AG09319 (cell line): Measurements from ENCODE around the gene WAPL.

Source experiments
- DNase-seq: peaks from one replicate; pipeline ENCODE4 v3.0.0-alpha.2; 2010; ENCODE audit warnings: low read depth; ENCODE audit errors: extremely low read depth
- TF ChIP-seq, protein P1 (sequence below): IDR thresholded peaks from 2 replicates; pipeline ENCODE4 v1.5.1; 2011; ENCODE audit warnings: low read depth, mild to moderate bottlenecking, inconsistent platforms, low read length, moderate library complexity

Gene WAPL

DNA sequence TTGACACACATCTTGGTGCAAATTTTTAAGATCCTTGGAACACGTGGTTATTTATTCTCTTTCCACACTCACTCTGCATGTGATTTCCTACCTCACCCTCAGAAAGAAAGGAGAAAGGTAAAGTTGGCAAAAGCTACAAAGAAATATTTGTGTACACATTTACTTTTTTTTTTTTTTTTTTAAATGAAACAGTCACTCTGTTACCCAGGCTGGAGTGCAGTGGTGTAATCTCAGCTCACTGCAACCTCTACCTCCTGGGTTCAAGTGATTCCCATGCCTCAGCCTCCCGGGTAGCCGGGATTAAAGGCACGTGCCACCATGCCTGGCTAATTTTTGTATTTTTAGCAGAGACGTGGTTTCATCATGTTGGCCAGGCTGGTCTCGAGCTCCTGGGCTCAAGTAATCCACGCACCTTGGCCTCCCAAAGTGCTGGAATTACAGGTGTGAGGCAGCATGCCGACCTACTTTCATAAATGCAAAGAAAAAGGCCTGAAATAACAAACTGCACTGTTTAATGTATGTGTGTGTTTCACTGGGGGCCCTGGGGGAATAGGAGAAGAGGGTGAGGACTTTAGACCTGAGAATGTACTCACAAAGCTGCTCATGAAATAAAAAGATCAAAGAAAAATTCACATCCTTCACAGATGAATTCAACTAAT is 83.4 kb downstream of the WAPL start:
- no peak for DNase-seq
- TF ChIP-seq, protein P1, sequence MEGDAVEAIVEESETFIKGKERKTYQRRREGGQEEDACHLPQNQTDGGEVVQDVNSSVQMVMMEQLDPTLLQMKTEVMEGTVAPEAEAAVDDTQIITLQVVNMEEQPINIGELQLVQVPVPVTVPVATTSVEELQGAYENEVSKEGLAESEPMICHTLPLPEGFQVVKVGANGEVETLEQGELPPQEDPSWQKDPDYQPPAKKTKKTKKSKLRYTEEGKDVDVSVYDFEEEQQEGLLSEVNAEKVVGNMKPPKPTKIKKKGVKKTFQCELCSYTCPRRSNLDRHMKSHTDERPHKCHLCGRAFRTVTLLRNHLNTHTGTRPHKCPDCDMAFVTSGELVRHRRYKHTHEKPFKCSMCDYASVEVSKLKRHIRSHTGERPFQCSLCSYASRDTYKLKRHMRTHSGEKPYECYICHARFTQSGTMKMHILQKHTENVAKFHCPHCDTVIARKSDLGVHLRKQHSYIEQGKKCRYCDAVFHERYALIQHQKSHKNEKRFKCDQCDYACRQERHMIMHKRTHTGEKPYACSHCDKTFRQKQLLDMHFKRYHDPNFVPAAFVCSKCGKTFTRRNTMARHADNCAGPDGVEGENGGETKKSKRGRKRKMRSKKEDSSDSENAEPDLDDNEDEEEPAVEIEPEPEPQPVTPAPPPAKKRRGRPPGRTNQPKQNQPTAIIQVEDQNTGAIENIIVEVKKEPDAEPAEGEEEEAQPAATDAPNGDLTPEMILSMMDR, result no peak

- TF ChIP-seq, protein P1, result no peak
- DNase-seq, result no peak
These were observed 84.1 kb downstream of the WAPL start for GRCh38 chr10:86437447-86437846.

- TF ChIP-seq, protein P1, result no peak
- DNase-seq, result no peak
These were observed 84.6 kb downstream of the WAPL start for GRCh38 chr10:86436963-86437362.

- no peak for DNase-seq
- TF ChIP-seq, protein P1, result no peak
These were observed 86.9 kb downstream of the WAPL start for GRCh38 chr10:86434656-86435055.

DNA sequence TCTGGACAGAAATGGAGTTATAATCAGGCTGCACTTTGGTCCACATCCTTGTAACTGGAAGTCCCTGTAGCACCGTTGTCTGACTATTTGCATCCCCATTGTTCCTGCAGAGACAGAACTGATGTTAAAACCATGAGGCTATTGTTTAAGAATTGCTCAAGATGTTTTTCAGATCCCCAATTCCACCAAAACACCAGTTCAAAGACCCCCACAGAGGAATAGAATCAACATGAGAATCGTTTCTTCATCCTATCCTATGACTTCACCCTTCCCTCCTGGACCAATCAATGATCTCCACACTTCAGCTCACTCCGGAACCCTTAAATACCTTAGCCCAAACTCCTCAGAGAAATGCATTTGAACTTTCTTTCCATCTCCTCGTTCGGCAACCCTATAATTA is 97.9 kb downstream of the WAPL start:
- DNase-seq, result no peak
- TF ChIP-seq, protein P1, result no peak

DNA sequence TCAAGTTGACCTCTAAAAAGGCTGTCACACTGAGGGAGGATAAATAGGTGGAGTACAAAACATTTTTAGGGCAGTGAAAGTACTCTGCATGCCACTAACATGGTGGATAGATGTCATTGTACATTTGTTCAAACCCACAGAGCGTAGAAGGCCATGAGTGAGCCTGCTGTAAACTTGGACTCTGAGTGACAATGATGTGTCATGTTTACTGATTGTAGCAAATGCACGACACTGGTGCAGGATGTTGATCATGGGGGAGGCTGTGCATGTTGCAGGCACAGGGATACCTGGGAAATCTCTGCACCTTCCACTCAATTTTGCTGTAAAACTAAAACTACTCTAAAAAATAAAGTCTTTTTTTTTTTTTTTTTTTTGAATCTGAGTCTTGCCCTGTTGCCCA is 102.5 kb downstream of the WAPL start:
- TF ChIP-seq, protein P1, result no peak
- DNase-seq, result no peak

DNA sequence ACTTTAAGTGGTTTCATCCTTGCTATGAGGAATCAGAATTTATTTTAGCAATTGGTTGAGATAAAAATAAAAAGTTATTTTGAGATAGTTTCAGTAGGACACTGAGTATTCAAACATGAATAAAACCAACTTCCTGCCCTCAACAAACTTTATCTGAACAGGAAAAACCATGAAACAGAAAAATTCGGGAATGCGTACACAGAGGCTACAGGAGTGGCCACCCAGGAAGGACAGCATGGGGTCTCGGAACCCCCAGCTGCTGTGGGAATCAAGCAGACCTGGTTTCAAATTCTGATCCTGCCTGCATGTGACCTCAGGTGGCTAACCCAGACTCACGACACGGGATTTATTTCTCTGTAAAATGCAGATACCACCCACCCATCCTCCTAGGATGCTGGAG is 106.0 kb downstream of the WAPL start:
- no peak for DNase-seq
- TF ChIP-seq, protein P1, result no peak
